Raji (cell line): Measurements from ENCODE around the gene NOC3L.

Source experiments
- POLR2A ChIP-seq: IDR thresholded peaks from 2 replicates; pipeline ENCODE4 v1.6.1; 2011; ENCODE audit warnings: low read depth, low read length, control low read depth; ENCODE audit not compliant: insufficient read depth

The NOC3L gene

DNA sequence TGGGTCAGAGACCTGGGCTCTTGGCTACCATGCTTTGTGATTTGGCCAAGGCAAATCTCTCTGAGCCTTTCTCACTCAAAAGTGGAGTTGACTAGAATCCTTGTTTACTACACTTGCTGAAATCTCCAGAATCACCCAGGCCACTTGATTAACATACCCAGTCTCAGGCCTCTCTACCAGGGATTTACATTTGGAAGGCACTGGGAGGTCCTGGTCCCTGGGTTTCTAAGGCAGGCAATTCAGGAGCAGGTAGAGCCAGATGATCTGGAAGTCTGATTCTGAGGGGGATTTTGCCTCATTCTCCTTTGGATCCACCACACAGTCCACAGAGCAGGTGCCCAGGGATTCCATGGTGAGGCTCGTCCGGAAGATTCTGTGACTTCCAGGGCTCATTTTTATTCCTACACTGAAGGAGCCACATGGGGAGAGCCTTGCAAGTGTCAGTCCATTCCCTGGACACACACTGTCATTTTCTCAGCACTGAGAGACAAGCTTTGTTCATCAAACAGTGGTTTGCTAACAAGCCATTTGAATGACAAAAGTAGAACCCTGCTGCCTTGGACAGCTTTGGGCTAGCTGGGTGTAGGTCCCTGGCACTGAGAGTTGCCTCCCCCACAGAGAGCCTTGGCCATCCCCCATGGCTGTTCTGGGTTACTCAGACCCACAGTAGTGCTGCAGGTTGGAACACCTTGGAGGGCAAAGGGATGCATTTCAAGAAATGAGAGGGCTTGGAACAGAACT, 74.2 kb downstream of the NOC3L start:
- no peak for TF ChIP-seq POLR2A

DNA sequence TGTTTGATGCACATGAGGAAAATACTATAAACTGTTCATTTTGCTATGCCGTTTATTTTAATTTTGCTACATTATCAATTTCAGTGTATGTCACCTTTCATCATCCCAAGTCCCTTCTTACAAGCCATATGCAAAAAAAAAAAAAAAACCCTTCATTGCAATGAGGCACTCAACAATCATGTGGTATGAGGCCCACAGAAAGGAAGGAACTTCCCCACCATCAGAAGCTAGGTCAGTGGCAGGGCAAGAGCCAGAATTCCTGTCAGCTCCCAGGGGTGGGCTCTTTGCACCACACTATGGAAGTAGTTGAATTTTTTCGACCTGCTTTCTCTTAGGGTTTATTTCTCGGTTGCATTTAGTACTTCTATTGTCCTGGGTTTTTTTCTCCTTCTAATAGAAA, 75.4 kb downstream of the NOC3L start:
- no peak for TF ChIP-seq POLR2A

GRCh38 chr10:94286901-94287300, 75.8 kb downstream of the NOC3L start:
- no peak for TF ChIP-seq POLR2A

- no peak for TF ChIP-seq POLR2A
Measured at GRCh38 chr10:94285271-94285670, 77.5 kb downstream of the NOC3L start.
